Measurements from ENCODE around the gene PIGC.

Gene PIGC

GRCh38 chr1:172427191-172427590 is 16.7 kb downstream of the PIGC start:
- DNase-seq = no peak

GRCh38 chr1:172425339-172425738 is 18.5 kb downstream of the PIGC start:
- no peak for DNase-seq

GRCh38 chr1:172423336-172423735 is 20.5 kb downstream of the PIGC start:
- DNase-seq = no peak

- no peak for DNase-seq
Measured at GRCh38 chr1:172421974-172422604, 21.8 kb downstream of the PIGC start.

- no peak for DNase-seq
Measured at GRCh38 chr1:172420385-172420784, 23.5 kb downstream of the PIGC start, which contains the start of gene C1orf105. TSS of gene C1orf105 (plus strand) at chr1:172420685. CDS start at chr1:172420886, 201 bp downstream.

- DNase-seq = peak; percentile 25
Measured at GRCh38 chr1:172417557-172417956, 26.3 kb downstream of the PIGC start.

GRCh38 chr1:172416496-172417035 is 27.3 kb downstream of the PIGC start:
- no peak for DNase-seq

GRCh38 chr1:172414331-172414730 is 29.5 kb downstream of the PIGC start:
- DNase-seq = peak; percentile 64

GRCh38 chr1:172411791-172412338 is 32.0 kb downstream of the PIGC start:
- DNase-seq = no peak

GRCh38 chr1:172410027-172410426 is 33.8 kb downstream of the PIGC start:
- no peak for DNase-seq

GRCh38 chr1:172408958-172409357 is 34.9 kb downstream of the PIGC start:
- peak; percentile 57 for DNase-seq

GRCh38 chr1:172406968-172407367 is 36.9 kb downstream of the PIGC start:
- DNase-seq = no peak

- DNase-seq = no peak
Measured at GRCh38 chr1:172405912-172406311, 38.0 kb downstream of the PIGC start.

GRCh38 chr1:172404121-172404520 is 39.7 kb downstream of the PIGC start:
- no peak for DNase-seq

- DNase-seq = no peak
Measured at GRCh38 chr1:172402878-172403569, 40.8 kb downstream of the PIGC start.

GRCh38 chr1:172401892-172402291 is 42.0 kb downstream of the PIGC start:
- no peak for DNase-seq

GRCh38 chr1:172401477-172401876 is 42.4 kb downstream of the PIGC start:
- no peak for DNase-seq

GRCh38 chr1:172400722-172401105 is 43.2 kb downstream of the PIGC start:
- DNase-seq = no peak

- no peak for DNase-seq
Measured at GRCh38 chr1:172399756-172400721, 43.8 kb downstream of the PIGC start.

- DNase-seq = peak; percentile 91
Measured at GRCh38 chr1:172398970-172399755, 44.7 kb downstream of the PIGC start.

GRCh38 chr1:172398193-172398592 is 45.7 kb downstream of the PIGC start:
- no peak for DNase-seq

GRCh38 chr1:172397633-172398032 is 46.2 kb downstream of the PIGC start:
- no peak for DNase-seq
